ENCODE measurements around the gene NAA20.
"Not testable (repeated sequence)": the region's sequence is repeated elsewhere in the genome, so short reads cannot be mapped to it uniquely, and the experiment has no call there.

Gene NAA20

DNA sequence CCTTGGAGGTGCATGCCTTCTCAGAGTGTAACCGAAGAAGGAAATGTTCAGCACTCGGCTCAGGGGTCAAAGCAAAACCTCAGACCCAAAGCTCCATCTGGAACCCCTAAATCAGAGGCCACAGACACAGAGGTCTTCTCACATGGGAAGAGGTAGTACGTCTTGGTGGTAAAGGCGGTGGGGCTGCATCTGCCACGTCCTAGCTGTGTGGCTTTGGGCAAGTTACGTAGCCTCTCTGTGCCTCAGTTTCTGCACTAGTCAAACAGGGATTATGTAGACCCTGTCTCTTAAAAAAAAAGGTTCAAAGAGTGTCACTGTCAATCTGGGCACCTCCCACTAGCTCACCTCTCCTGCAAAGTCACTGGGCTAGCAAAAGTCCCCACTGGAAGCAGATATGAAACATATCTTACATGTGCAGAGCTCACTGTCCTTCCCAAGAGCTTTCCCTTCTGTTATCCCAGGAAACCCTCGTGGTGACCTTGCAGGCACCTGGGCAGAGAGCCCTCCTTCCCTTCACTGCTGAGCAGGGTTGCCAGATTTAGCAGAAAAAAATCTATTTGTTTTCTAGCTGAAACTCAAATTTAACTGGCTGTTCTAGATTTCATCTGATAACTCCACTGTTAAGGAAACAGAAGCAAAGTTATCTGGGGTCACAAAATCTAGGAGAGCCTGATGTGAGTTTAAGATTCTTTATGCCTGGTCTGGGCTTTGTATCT is 18.0 kb upstream of the NAA20 start:
- Mint-ChIP-seq H3K4me3 (no peak overlapping the region), H3K9me3 (no peaks in the 10 kb centered on the region), H3K27ac (no peak overlapping the region), H3K36me3 (ENCODE audit: low read depth) (peaks cover 46% of the 10 kb centered on the region), H3K27me3 (ENCODE audit: low read depth) (peaks cover 4% of the 10 kb centered on the region), H3K4me1 (peaks cover 64% of the 10 kb centered on the region)
- no peak for TF ChIP-seq CTCF (IDR thresholded peaks at IDR 0.05; ENCODE audit: unreplicated experiment in 3 of 3)

DNA sequence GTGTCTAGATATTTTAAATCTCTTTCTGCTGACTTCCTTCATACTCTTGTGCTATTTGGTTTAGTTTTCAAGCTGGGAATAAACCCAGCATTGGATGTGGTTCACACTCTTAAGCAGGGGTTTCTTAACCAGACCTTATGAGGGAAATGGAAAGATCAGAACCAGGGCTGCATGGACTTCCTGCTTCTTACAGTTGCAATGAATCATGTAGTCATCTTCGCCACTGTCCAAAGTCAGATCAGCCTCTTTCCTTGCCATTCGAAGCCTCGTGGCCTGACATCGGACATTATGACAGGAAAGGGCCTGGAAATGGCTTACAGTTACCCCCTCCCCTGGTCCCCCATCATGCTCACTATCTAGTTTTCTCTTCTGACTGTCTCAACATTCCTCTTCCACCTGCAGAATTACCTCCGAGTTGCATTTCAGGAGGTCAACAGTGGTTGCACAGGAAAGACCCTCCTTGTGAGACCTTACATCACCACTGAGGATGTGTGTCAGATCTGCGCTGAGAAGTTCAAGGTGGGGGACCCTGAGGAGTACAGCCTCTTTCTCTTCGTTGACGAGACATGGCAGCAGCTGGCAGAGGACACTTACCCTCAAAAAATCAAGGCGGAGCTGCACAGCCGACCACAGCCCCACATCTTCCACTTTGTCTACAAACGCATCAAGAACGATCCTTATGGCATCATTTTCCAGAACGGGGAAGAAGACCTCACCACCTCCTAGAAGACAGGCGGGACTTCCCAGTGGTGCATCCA is 16.8 kb upstream of the NAA20 start:
- Mint-ChIP-seq H3K9me3 (no peaks in the 10 kb centered on the region), H3K27ac (peak overlapping the region in 2 of 3 experiments; percentile 12 to 40), H3K4me3 (no peak overlapping the region), H3K36me3 (ENCODE audit: low read depth) (peaks cover 43% of the 10 kb centered on the region), H3K27me3 (ENCODE audit: low read depth) (peaks cover 4% of the 10 kb centered on the region), H3K4me1 (peaks cover 62% of the 10 kb centered on the region)
- TF ChIP-seq CTCF (IDR thresholded peaks at IDR 0.05; ENCODE audit: unreplicated experiment in 3 of 3), result no peak

GRCh38 chr20:20002101-20002998 is 14.8 kb upstream of the NAA20 start:
- Mint-ChIP-seq H3K4me1 (peaks cover 50% of the 10 kb centered on the region), H3K27ac (peak overlapping the region; percentile 56 to 93 (median 68)), H3K36me3 (ENCODE audit: low read depth) (peaks cover 32% of the 10 kb centered on the region), H3K27me3 (ENCODE audit: low read depth) (peaks cover 4% of the 10 kb centered on the region), H3K4me3 (peak overlapping the region; percentile 8 to 58 (median 51)), H3K9me3 (no peaks in the 10 kb centered on the region)
- no peak for TF ChIP-seq CTCF (IDR thresholded peaks at IDR 0.05; ENCODE audit: unreplicated experiment in 3 of 3)

DNA sequence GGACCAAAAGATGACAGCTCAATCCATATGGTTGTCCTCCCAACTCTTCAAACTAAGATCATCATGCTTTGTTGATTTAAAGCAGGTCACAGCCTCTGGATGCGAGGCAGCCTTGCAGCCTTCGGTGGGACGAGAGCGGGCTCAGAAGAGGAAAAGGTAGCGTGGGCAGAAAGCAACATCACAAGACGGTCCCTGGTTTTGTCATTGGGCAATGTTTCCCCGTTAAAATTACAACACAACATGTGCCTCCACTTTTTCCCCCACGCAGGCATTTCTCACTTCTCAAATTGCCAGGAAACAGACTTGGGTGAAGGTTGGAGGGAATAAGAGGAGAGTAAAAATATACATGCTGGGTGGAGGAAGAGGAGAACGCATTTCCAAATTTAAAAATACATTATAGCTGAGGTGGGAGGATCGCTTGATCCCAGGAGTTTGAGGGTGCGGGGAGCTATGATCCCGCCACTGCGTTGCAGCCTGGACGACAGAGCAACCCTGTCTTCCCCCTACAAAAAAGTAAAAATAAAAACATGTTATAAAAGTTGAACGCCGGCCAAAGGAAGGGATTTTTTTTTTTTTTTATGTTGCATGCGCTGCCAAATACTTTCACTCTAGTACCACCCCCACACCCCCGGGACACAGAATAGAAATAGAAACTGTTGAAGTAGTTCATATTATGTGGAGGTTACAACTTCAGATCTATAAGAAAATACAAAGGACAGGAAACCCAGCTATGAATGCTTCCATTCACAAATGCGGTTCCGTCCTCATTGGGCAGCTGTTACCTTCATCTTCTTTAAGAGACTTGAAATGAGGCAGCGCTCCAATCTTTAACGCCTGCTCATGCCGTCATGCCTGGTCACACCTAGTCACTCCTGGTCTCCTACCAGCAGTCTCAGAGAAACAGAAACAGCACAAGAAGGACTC is 13.9 kb upstream of the NAA20 start:
- H3K36me3 Mint-ChIP-seq (ENCODE audit: low read depth), result peaks cover 30% of the 10 kb centered on the region
- H3K4me3 Mint-ChIP-seq, result peak overlapping the region; percentile 48 to 58 (median 51)
- H3K4me1 Mint-ChIP-seq, result peaks cover 50% of the 10 kb centered on the region
- no peaks in the 10 kb centered on the region for H3K9me3 Mint-ChIP-seq
- peaks cover 4% of the 10 kb centered on the region for H3K27me3 Mint-ChIP-seq (ENCODE audit: low read depth)
- TF ChIP-seq CTCF (IDR thresholded peaks at IDR 0.05; ENCODE audit: unreplicated experiment in 3 of 3), result no peak
- peak overlapping the region; percentile 56 to 93 (median 68) for H3K27ac Mint-ChIP-seq

DNA sequence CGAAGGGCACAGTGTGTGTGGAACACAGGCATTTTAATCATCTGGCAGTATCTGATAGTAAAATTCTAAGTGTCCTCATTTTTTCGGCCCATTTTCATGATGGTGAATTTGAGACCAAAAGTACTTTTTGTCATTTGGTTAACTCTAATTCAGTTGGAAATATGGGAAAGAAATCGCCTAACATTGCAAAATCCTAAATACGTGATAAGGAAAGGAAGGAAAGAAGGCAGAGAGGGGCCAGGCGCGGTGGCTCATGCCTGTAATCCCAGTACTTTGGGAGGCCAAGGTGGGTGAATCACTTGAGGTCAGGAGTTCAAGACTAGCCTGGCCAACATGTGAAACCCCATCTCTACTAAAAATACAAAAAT is 13.2 kb upstream of the NAA20 start:
- peaks cover 24% of the 10 kb centered on the region for H3K36me3 Mint-ChIP-seq (ENCODE audit: low read depth)
- H3K9me3 Mint-ChIP-seq; H3K27me3 Mint-ChIP-seq (ENCODE audit: low read depth): not testable (repeated sequence)
- H3K27ac Mint-ChIP-seq, result peak overlapping the region; percentile 56 to 93 (median 68)
- peak overlapping the region in 2 of 3 experiments; percentile 50 to 58 for H3K4me3 Mint-ChIP-seq
- peaks cover 50% of the 10 kb centered on the region for H3K4me1 Mint-ChIP-seq

Data from nephron (organoid).